ENCODE data around the gene ABCC1.
A peak's percentile ranks its signal among the peaks of the same experiment; 100 is the strongest.

The ABCC1 gene

GRCh38 chr16:16111639-16112038, 162.2 kb downstream of the ABCC1 start:
- no peak for DNase-seq (ENCODE audit: low read depth in 2 of 2)

GRCh38 chr16:16112450-16113053, 163.1 kb downstream of the ABCC1 start:
- DNase-seq (ENCODE audit: low read depth in 2 of 2) = no peak

- DNase-seq (ENCODE audit: low read depth in 2 of 2) = no peak
Observed at GRCh38 chr16:16113076-16113475, 163.7 kb downstream of the ABCC1 start.

GRCh38 chr16:16116841-16117240, 167.4 kb downstream of the ABCC1 start:
- no peak for DNase-seq (ENCODE audit: low read depth in 2 of 2)

- no peak for DNase-seq (ENCODE audit: low read depth in 2 of 2)
Observed at GRCh38 chr16:16118337-16118736, 168.9 kb downstream of the ABCC1 start.

GRCh38 chr16:16120044-16120381, 170.6 kb downstream of the ABCC1 start:
- no peak for DNase-seq (ENCODE audit: low read depth in 2 of 2)

GRCh38 chr16:16120382-16121184, 171.2 kb downstream of the ABCC1 start:
- DNase-seq (ENCODE audit: low read depth in 2 of 2) = no peak

- DNase-seq (ENCODE audit: low read depth in 2 of 2) = no peak
Observed at GRCh38 chr16:16121185-16121727, 171.8 kb downstream of the ABCC1 start.

- DNase-seq (ENCODE audit: low read depth in 2 of 2) = no peak
Observed at GRCh38 chr16:16122264-16122663, 172.8 kb downstream of the ABCC1 start.

- no peak for DNase-seq (ENCODE audit: low read depth in 2 of 2)
Observed at GRCh38 chr16:16124438-16124837, 175.0 kb downstream of the ABCC1 start.

- DNase-seq (ENCODE audit: low read depth in 2 of 2) = no peak
Observed at GRCh38 chr16:16124974-16125373, 175.6 kb downstream of the ABCC1 start.

GRCh38 chr16:16126896-16127295, 177.5 kb downstream of the ABCC1 start:
- no peak for DNase-seq (ENCODE audit: low read depth in 2 of 2)

GRCh38 chr16:16127469-16128116, 178.2 kb downstream of the ABCC1 start:
- DNase-seq (ENCODE audit: low read depth in 2 of 2) = peak; percentile 44 to 56

GRCh38 chr16:16131204-16131603, 181.8 kb downstream of the ABCC1 start:
- DNase-seq (ENCODE audit: low read depth in 2 of 2) = no peak

GRCh38 chr16:16131659-16132058, 182.2 kb downstream of the ABCC1 start:
- no peak for DNase-seq (ENCODE audit: low read depth in 2 of 2)

GRCh38 chr16:16133943-16134604, 184.7 kb downstream of the ABCC1 start:
- DNase-seq (ENCODE audit: low read depth in 2 of 2) = no peak

- no peak for DNase-seq (ENCODE audit: low read depth in 2 of 2)
Observed at GRCh38 chr16:16136588-16136987, 187.2 kb downstream of the ABCC1 start.

- no peak for DNase-seq (ENCODE audit: low read depth in 2 of 2)
Observed at GRCh38 chr16:16137110-16137509, 187.7 kb downstream of the ABCC1 start.

GRCh38 chr16:16138034-16138635, 188.7 kb downstream of the ABCC1 start:
- no peak for DNase-seq (ENCODE audit: low read depth in 2 of 2)

GRCh38 chr16:16139061-16139460, 189.6 kb downstream of the ABCC1 start:
- no peak for DNase-seq (ENCODE audit: low read depth in 2 of 2)

GRCh38 chr16:16139806-16140205, 190.4 kb downstream of the ABCC1 start:
- DNase-seq (ENCODE audit: low read depth in 2 of 2) = no peak

GRCh38 chr16:16140537-16140936, 191.1 kb downstream of the ABCC1 start:
- no peak for DNase-seq (ENCODE audit: low read depth in 2 of 2)
